ENCODE measurements around the gene RNF166. TPM values are rescaled to one million over a fixed set of nuclear protein-coding genes. Genes with fewer than 3 reads are reported as not detected.

RNF166 gene
- total RNA-seq, 2 experiments from 2014 or later, result 48.8 to 52.6 TPM

GRCh38 chr16:88741368-88741767 is 35.2 kb upstream of the RNF166 start:
- ChIA-PET CTCF (no interaction called here), POLR2A (no interaction called here)

- POLR2A ChIA-PET, result no interaction called here
- CTCF ChIA-PET, result interaction anchor here (1.1 kb wide), 1 partner anchor 17 kb away, joined by 3 read pairs; no protein-coding TSS in a partner anchor
Measured at GRCh38 chr16:88740727-88741055, 34.5 kb upstream of the RNF166 start.

GRCh38 chr16:88739977-88740726 is 33.9 kb upstream of the RNF166 start:
- ChIA-PET POLR2A (no interaction called here), CTCF (interaction anchor here (1.1 kb wide), 1 partner anchor 18 kb away, joined by 3 read pairs; no protein-coding TSS in a partner anchor)

GRCh38 chr16:88739139-88739976 is 33.1 kb upstream of the RNF166 start:
- POLR2A ChIA-PET, result no interaction called here
- CTCF ChIA-PET, result interaction anchor here (0.8 to 1.1 kb wide), 2 partner anchors 18 to 19 kb away, joined by 3 read pairs; no protein-coding TSS in a partner anchor

- CTCF ChIA-PET, result interaction anchor here (0.8 to 4.9 kb wide), 22 partner anchors 10 to 454 kb away, joined by 3 to 102 read pairs (median 8); partner anchors contain the start of genes APRT, GALNS and TRAPPC2L
- POLR2A ChIA-PET, result interaction anchor here (0.8 kb wide), 1 partner anchor 69 kb away, joined by 3 read pairs; no protein-coding TSS in a partner anchor
Measured at GRCh38 chr16:88738151-88739084, 32.2 kb upstream of the RNF166 start.

GRCh38 chr16:88737298-88738150 is 31.3 kb upstream of the RNF166 start:
- CTCF ChIA-PET, result interaction anchor here (0.5 to 4.9 kb wide), 40 partner anchors 11 to 487 kb away, joined by 3 to 102 read pairs (median 6); partner anchors contain the start of genes APRT, CDT1, GALNS and PIEZO1

GRCh38 chr16:88736496-88736895 is 30.3 kb upstream of the RNF166 start:
- POLR2A ChIA-PET, result no interaction called here

More at GRCh38 chr16:88737298-88738150, 31.3 kb upstream of the RNF166 start:
- POLR2A ChIA-PET, result interaction anchor here (0.7 to 1.0 kb wide), 6 partner anchors 10 to 75 kb away, joined by 3 to 6 read pairs (median 4); partner anchors contain the start of gene APRT

GRCh38 chr16:88736088-88736487 is 29.9 kb upstream of the RNF166 start:
- CTCF ChIA-PET, result interaction anchor here (1.2 to 4.9 kb wide), 11 partner anchors 12 to 77 kb away, joined by 3 to 102 read pairs (median 16); partner anchors contain the start of genes CDT1 and PIEZO1
- POLR2A ChIA-PET, result no interaction called here

More at GRCh38 chr16:88736496-88736895, 30.3 kb upstream of the RNF166 start:
- CTCF ChIA-PET, result interaction anchor here (1.2 to 4.9 kb wide), 21 partner anchors 11 to 456 kb away, joined by 3 to 102 read pairs (median 9); partner anchors contain the start of genes CDT1 and PIEZO1

- ChIA-PET CTCF (interaction anchor here (0.6 to 4.9 kb wide), 6 partner anchors 13 to 68 kb away, joined by 3 to 102 read pairs (median 33); partner anchors contain the start of genes CDT1 and CTU2), POLR2A (no interaction called here)
Measured at GRCh38 chr16:88735616-88736015, 29.4 kb upstream of the RNF166 start.

- CTCF ChIA-PET, result interaction anchor here (0.5 to 4.9 kb wide), 7 partner anchors 8 to 153 kb away, joined by 3 to 102 read pairs (median 6); partner anchors contain the start of gene CTU2
Measured at GRCh38 chr16:88735121-88735520, 28.9 kb upstream of the RNF166 start.

GRCh38 chr16:88734361-88734728 is 28.1 kb upstream of the RNF166 start:
- POLR2A ChIA-PET, result interaction anchor here (0.6 kb wide), 1 partner anchor 14 kb away, joined by 4 read pairs; no protein-coding TSS in a partner anchor
- CTCF ChIA-PET, result interaction anchor here (0.6 to 4.9 kb wide), 5 partner anchors 9 to 69 kb away, joined by 4 to 102 read pairs (median 6); no protein-coding TSS in a partner anchor

More at GRCh38 chr16:88735121-88735520, 28.9 kb upstream of the RNF166 start:
- POLR2A ChIA-PET, result no interaction called here

- ChIA-PET POLR2A (interaction anchor here (0.6 kb wide), 1 partner anchor 14 kb away, joined by 4 read pairs; no protein-coding TSS in a partner anchor), CTCF (interaction anchor here (0.6 to 4.9 kb wide), 6 partner anchors 9 to 69 kb away, joined by 3 to 102 read pairs (median 5); no protein-coding TSS in a partner anchor)
Measured at GRCh38 chr16:88733630-88734360, 27.6 kb upstream of the RNF166 start.

GRCh38 chr16:88732961-88733294 is 26.7 kb upstream of the RNF166 start:
- CTCF ChIA-PET, result interaction anchor here (0.8 kb wide), 1 partner anchor 49 kb away, joined by 3 read pairs; no protein-coding TSS in a partner anchor
- POLR2A ChIA-PET, result no interaction called here

- ChIA-PET POLR2A (no interaction called here), CTCF (no interaction called here)
Measured at GRCh38 chr16:88732172-88732960, 26.2 kb upstream of the RNF166 start.

GRCh38 chr16:88731699-88732098 is 25.5 kb upstream of the RNF166 start:
- CTCF ChIA-PET, result no interaction called here
- POLR2A ChIA-PET, result no interaction called here
